HG03045 (cell line): Measurements from ENCODE around the gene OR7A5.
"Not testable (repeated sequence)": the region's sequence is repeated elsewhere in the genome, so short reads cannot be mapped to it uniquely, and the experiment has no call there.

Experiments used
- ATAC-seq: cut with Tn5 transposase; IDR thresholded peaks from one replicate; pipeline ENCODE4 v1.9.1; 2021; ENCODE audit warnings: mild to moderate bottlenecking, moderate library complexity; ENCODE audit not compliant: unreplicated experiment

The OR7A5 gene

GRCh38 chr19:14785102-14785793 lies 49.7 kb downstream of the OR7A5 start:
- ATAC-seq, result peak; percentile 45

DNA sequence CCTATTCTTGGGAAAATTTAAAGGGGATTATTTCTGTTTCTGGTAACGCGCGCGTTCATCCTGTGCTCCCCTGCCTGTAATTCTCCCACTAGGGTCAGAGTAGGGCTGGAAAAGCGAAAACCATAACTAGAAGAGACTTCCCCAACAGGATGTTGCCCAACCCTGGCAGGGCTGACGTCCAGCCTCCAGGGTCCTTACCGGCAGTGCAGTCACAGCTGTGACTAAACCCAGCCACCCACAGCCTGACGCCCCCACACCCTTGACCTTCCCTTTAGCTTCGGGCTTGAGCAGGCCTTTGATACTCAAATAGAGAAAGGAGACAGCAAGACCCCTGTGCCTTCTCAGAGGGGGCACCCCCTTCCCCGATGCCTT lies 50.3 kb downstream of the OR7A5 start:
- ATAC-seq, result peak; percentile 71

GRCh38 chr19:14783410-14783998 lies 51.5 kb downstream of the OR7A5 start:
- ATAC-seq, result not testable (repeated sequence)

- ATAC-seq, result no peak
These were observed 52.2 kb downstream of the OR7A5 start for GRCh38 chr19:14782626-14783409.

DNA sequence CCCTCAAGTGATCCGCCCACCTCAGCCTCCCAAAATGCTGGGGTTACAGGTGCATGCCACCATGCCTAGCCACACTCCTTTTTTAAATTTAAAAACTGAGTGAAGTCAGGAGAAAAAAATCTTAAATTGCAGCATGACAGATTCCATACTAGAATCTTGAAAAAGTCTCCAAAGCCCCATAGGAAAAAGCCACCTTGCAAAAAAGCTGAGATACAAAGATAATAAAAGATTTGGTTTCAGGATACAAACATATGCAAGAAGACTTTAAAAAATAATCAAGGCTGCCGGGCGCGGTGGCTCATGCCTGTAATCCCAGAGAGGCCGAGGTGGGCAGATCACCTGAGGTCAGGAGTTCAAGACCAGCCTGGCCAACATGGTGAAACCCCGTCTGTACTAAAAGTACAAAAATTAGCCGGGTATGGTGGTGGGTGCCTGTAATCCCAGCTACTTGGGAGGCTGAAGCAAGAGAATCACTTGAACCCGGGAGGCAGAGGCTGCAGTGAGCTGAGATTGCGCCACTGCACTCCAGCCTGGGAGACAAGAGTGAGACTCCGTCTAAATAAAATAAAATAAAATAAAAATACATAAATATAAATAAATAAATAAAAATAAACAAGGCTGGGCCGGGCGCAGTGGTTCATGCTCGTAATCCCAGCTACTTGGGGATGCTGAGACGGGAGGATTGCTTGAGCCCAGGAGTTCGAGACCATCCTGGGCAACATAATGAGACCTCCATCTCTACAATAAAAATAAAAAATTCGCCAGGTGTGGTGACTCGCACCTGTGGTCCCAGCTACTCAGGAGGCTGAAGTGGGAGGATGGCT lies 53.1 kb downstream of the OR7A5 start:
- ATAC-seq, result not testable (repeated sequence)

DNA sequence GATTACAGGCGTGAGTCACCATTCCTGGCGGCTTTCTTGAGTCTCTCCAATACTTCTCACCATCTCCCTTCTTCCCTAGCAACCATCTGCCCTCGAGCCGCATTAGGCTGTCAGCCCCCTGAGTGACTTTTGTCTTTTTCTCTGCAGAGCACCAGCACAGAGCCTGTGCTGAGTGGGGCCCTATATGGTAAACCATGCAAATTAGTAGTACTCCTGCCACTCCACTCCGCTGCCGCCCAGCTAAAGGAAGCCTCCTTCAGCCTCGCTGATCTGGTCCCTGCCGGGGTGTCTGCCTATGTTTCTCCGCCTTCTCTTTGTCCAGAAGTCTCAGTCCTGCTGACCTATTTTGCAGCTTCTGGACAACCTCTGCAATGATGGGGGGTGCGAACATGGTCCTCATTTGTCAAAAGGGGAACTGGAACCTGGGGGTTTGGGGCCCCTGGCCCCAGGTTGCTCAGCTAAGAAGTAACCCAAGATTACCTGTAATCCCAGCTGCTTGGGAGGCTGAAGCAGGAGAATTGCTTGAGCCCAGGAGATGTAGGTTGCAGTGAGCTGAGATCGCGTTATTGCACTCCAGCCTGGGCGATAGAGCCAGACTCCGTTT lies 54.3 kb downstream of the OR7A5 start:
- not testable (repeated sequence) for ATAC-seq

DNA sequence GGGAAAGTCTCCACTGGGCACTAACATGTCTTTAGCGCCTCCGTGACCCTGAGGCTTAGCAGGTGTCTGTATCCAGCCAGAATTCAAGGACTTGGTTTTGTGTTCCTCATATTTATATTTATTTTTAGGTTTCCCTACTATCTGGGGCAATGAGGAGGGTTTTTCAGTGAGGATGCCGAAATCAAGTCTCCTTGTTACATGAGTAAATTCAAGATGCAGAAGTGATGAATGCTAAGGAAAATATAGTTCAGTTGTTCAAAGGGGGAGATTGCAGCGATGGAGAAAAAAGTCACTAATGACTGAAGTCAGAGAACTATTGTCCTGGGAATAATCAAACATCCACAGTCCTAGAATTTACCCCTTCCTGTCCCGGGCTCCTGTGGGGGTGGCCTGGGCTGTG lies 55.8 kb downstream of the OR7A5 start:
- ATAC-seq, result no peak

DNA sequence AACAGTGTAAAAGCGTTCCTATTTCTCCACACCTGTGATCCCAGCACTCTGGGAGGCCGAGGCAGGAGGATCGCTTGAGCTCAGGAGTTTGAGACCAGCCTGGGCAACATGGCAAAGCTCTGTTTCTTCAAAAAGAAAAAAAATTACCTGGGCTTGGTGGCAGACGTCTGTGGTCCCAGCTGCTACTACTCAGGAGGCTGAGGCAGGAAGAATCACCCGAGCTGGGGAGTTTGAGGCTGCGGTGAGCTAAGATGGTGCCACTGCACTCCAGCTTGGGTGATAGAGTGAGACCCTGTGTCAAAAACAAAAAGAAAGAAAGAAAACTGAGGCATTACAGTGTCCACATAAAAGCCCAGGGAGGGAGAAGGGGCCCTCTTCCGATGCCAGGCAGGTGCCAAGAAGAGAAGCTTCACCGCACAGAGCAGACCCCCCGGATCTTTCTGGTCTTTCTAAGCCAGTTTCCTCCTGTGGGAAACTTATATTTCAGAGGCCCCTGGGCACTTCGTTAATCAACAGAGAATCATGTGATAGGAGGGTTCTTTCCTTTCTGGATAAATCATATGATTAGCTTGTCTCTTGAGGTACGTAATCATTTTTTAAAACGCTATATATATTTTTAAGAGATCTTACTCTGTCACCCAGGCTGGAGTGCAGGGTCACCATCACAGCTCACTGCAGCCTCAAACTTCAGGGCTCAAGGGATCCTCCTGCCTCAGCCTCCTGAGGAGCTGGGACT lies 56.7 kb downstream of the OR7A5 start, which contains the start of gene ADGRE2:
Gene ADGRE2 (minus strand): TSS at position 451 of the 736 bp plus-strand sequence. CDS start 1,804 bp downstream, outside the sequence.
- ATAC-seq, result not testable (repeated sequence)

GRCh38 chr19:14777645-14778044 lies 57.3 kb downstream of the OR7A5 start:
- not testable (repeated sequence) for ATAC-seq
